ACC112 (cell line): ENCODE measurements around the gene EOGT.

Experiments used
- H2AFZ ChIP-seq: fragments of 200-600 bp; sonication (generic); one replicate; pipeline ENCODE4 v1.6.0; 2017; ENCODE audit warnings: antibody characterized with exemption, low read length; ENCODE audit not compliant: unreplicated experiment
- H3K27ac ChIP-seq: fragments of 200-600 bp; sonication (generic); 2 replicates; pipeline ENCODE4 v1.5.1; 2014; ENCODE audit warnings: low read depth, mild to moderate bottlenecking, antibody characterized with exemption, low read length, moderate library complexity
- H3K27me3 ChIP-seq: fragments of 200-600 bp; sonication (generic); 2 replicates; pipeline ENCODE4 v1.6.1; 2014; ENCODE audit warnings: mild to moderate bottlenecking, antibody characterized with exemption, low read length, moderate library complexity, mixed read lengths; ENCODE audit not compliant: insufficient read depth
- H3K36me3 ChIP-seq: fragments of 200-600 bp; sonication (generic); 2 replicates; pipeline ENCODE4 v1.6.1; 2016; ENCODE audit warnings: mild to moderate bottlenecking, antibody characterized with exemption, low read length, moderate library complexity, mixed read lengths; ENCODE audit not compliant: insufficient read depth
- H3K4me1 ChIP-seq: fragments of 200-600 bp; sonication (generic); one replicate; pipeline ENCODE4 v1.6.1; 2016; ENCODE audit warnings: low read length, mixed read lengths; ENCODE audit not compliant: insufficient read depth, unreplicated experiment, control insufficient read depth
- H3K4me3 ChIP-seq: fragments of 200-600 bp; sonication (generic); 2 replicates; pipeline ENCODE4 v1.5.1; 2014; ENCODE audit warnings: mild to moderate bottlenecking, low read depth, low read length
- H3K79me2 ChIP-seq: fragments of 200-600 bp; sonication (generic); one replicate; pipeline ENCODE4 v1.6.0; 2016; ENCODE audit warnings: low read length; ENCODE audit not compliant: control insufficient read depth, unreplicated experiment, insufficient read depth

EOGT gene

DNA sequence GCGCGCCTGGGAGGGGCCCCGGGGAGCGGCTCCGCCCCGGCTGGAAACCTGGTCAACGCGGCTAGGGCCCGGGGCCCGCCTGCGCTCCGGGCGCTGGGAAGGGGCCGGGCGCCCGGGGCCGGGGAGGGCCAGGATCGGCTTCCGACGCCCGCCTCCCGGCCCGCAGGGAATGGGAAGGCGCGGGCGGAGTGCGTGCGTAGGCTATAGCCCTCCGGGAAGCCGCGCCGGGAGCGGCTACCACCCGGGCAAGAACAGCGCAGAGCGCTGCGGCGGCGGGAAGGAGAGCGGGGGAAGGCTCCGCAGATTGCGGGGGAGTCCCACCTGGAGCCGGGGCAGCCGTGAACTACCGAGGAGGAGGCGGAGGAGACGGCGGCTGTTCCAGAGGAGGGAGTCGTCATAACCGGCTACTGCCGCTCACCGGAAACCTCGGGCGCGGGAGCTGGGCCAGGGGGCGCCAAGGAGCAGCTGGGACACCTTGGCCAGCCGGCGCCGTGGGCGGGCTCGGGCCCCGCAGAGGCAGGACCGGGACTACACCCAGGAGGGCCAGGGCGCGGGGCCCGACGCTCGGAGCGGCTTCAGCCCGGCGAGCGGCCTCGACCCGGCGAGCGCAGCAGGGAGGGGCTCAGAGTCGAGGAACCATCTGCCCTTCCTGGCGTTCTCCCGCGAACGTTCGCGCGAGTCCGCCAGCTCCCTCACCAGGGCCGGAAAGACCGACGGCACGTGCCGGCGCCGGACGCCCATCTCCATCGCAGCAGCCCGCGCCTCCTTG is at the start of gene EOGT:
EOGT (minus strand) TSS at position 432 of the 769 bp plus-strand sequence. CDS start 3,838 bp downstream, outside the sequence.
- H3K79me2 ChIP-seq, result peaks cover 28% of the 10 kb centered on the region
- peak within 1 kb of the TSS; percentile 92 for H3K4me3 ChIP-seq
- peaks cover 42% of the 10 kb centered on the region for H3K4me1 ChIP-seq
- peak within 1 kb of the TSS; percentile 63 for H2AFZ ChIP-seq
- H3K27me3 ChIP-seq, result no peaks in the 10 kb centered on the region
- peak within 1 kb of the TSS; percentile 91 for H3K27ac ChIP-seq
- H3K36me3 ChIP-seq, result peaks cover 25% of the 10 kb centered on the region

DNA sequence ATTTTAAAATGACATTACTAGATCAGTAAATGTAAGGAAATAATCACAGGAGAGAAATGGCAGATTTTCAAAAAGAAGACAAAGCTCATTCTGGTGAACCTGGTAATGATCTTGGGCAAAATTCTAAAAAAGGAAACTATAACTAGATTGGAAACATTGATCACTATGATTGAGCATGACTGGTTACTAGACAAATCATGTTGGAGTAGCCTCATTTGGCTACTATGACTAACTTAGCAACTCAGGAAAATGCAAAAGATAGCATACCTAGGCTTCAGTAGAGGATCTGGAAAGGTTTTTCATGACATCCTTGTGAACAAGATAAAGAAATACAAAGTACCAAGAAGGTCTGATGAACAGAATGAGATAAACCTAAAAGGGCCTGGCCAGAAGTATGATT is 46.2 kb upstream of the EOGT start:
- H3K4me3 ChIP-seq, result no peak overlapping the region
- no peaks in the 10 kb centered on the region for H3K4me1 ChIP-seq
- no peaks in the 10 kb centered on the region for H3K79me2 ChIP-seq
- no peaks in the 10 kb centered on the region for H3K27me3 ChIP-seq
- no peak overlapping the region for H2AFZ ChIP-seq
- no peak overlapping the region for H3K27ac ChIP-seq
- H3K36me3 ChIP-seq, result peaks cover 52% of the 10 kb centered on the region

DNA sequence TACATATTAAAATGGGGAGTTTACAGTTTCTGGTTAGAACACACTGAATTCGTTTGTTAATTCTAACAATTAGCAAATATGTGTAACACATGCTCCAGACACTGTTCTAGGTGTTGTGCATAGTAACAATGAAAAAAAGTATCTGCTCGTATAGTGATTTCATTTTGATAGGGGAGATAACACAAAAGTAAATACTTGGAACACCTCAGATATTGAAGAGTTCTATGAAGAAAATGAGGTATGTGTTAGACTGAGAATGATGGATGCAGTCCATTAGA is 45.4 kb upstream of the EOGT start:
- H3K36me3 ChIP-seq, result peaks cover 46% of the 10 kb centered on the region

GRCh38 chr3:69058180-69058946 is 44.9 kb upstream of the EOGT start:
- Histone ChIP-seq H2AFZ (no peak overlapping the region), H3K79me2 (no peaks in the 10 kb centered on the region), H3K27ac (no peak overlapping the region), H3K27me3 (no peaks in the 10 kb centered on the region), H3K4me1 (no peaks in the 10 kb centered on the region), H3K36me3 (peaks cover 46% of the 10 kb centered on the region), H3K4me3 (no peak overlapping the region)

More for the DNA sequence above, 45.4 kb upstream of the EOGT start:
- Histone ChIP-seq H3K27me3 (no peaks in the 10 kb centered on the region), H3K4me1 (no peaks in the 10 kb centered on the region), H3K27ac (no peak overlapping the region), H2AFZ (no peak overlapping the region), H3K79me2 (no peaks in the 10 kb centered on the region), H3K4me3 (no peak overlapping the region)

GRCh38 chr3:69052472-69052898 is 39.0 kb upstream of the EOGT start:
- H3K4me1 ChIP-seq, result peaks cover 25% of the 10 kb centered on the region
- no peaks in the 10 kb centered on the region for H3K27me3 ChIP-seq
- H3K27ac ChIP-seq, result peak overlapping the region; percentile 82
- peaks cover 25% of the 10 kb centered on the region for H3K36me3 ChIP-seq
- H3K4me3 ChIP-seq, result peak overlapping the region; percentile 86
- H3K79me2 ChIP-seq, result peaks cover 44% of the 10 kb centered on the region
- H2AFZ ChIP-seq, result peak overlapping the region; percentile 88

DNA sequence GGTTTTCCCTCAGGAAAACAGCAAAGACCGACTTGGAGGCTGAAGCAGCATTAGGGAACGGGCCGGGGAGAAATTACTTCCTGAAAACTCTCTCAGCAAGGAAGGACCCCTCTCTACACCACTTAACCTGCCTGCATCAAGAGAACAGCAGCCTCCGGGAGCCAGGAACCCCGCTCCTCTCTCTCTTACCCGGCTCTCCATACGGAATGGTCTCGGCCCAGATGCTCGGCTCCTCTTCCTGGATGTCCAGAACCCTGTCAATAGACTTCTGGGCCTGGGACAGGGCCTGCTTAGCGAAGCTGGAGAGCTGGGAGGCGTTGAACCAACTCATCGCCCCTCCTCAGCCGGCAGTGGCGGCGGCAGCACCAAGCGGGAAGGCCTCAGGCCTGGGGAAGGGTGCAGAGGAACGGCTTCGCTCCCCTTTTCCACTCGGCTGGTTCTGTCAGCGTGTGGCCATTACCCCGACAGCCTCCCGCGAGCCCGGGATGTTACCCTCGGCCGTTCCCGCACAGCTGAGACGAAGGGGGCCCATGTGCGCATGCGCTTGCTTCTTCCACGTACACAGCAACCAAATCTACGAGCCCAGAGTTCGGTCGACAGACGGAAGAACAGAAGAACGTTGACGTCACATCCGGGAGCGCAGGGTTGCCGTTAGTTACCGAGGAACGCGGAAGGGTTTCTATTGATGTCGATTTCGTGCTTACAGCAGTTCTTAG is 38.4 kb upstream of the EOGT start, which contains the start of gene TMF1:
TMF1 (minus strand) TSS at position 578 of the 716 bp plus-strand sequence; CDS start at position 331, 247 bp downstream.
- H3K79me2 ChIP-seq, result peaks cover 50% of the 10 kb centered on the region
- H3K36me3 ChIP-seq, result peaks cover 25% of the 10 kb centered on the region
- peak within 1 kb of the TSS; percentile 86 for H3K4me3 ChIP-seq
- H2AFZ ChIP-seq, result peak within 1 kb of the TSS; percentile 88
- H3K27me3 ChIP-seq, result no peaks in the 10 kb centered on the region
- peaks cover 30% of the 10 kb centered on the region for H3K4me1 ChIP-seq
- H3K27ac ChIP-seq, result peak within 1 kb of the TSS; percentile 82

GRCh38 chr3:69048990-69049389 is 35.5 kb upstream of the EOGT start:
- no peak overlapping the region for H3K27ac ChIP-seq
- H3K4me3 ChIP-seq, result no peak overlapping the region; the same call in 1 of the 2 replicates
- no peak overlapping the region for H2AFZ ChIP-seq
- no peaks in the 10 kb centered on the region for H3K27me3 ChIP-seq
- peaks cover 24% of the 10 kb centered on the region for H3K36me3 ChIP-seq
- H3K4me1 ChIP-seq, result peaks cover 39% of the 10 kb centered on the region
- H3K79me2 ChIP-seq, result peaks cover 60% of the 10 kb centered on the region

GRCh38 chr3:69044608-69045007 is 31.1 kb upstream of the EOGT start:
- Histone ChIP-seq H2AFZ (no peak overlapping the region), H3K79me2 (peaks cover 35% of the 10 kb centered on the region), H3K4me3 (no peak overlapping the region), H3K36me3 (peaks cover 42% of the 10 kb centered on the region), H3K27me3 (no peaks in the 10 kb centered on the region), H3K4me1 (peaks cover 27% of the 10 kb centered on the region), H3K27ac (no peak overlapping the region)

DNA sequence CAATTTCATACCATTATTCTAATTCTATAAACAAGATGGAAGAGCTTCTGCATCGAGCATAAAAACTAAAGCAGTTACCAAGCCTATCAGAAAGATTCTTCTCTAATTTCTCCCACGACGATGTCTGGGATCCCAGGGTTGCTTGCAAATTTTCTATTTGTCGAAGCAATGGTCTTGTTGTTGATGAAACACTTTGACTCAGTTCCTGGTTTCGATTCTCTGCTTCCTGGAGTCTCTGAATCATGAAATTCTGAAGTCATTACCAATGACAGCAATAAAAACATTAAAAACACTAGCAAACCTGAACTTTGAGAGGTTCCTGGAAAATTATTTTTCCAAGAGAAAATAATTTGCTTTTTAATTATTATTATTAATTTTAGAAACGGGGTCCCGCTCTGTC is 20.0 kb upstream of the EOGT start:
- Histone ChIP-seq H2AFZ (no peak overlapping the region), H3K4me3 (no peak overlapping the region), H3K4me1 (peaks cover 35% of the 10 kb centered on the region), H3K79me2 (peaks cover 28% of the 10 kb centered on the region), H3K36me3 (peaks cover 49% of the 10 kb centered on the region), H3K27me3 (no peaks in the 10 kb centered on the region), H3K27ac (peak overlapping the region; percentile 90)

GRCh38 chr3:69032737-69033136 is 19.3 kb upstream of the EOGT start:
- Histone ChIP-seq H3K27me3 (no peaks in the 10 kb centered on the region), H3K36me3 (peaks cover 48% of the 10 kb centered on the region), H3K4me3 (no peak overlapping the region; the same call in 1 of the 2 replicates), H3K4me1 (peaks cover 35% of the 10 kb centered on the region), H2AFZ (no peak overlapping the region), H3K27ac (peak overlapping the region; percentile 90), H3K79me2 (peaks cover 28% of the 10 kb centered on the region)
